ENCODE results near the gene GNG11.

GRCh38 chr7:93894426-93894825, 27.1 kb upstream of the GNG11 start:
- TF ChIP-seq CTCF (IDR thresholded peaks at IDR 0.05) (no peak), POLR2A (IDR thresholded peaks at IDR 0.05) (no peak)
